IPS DF 4.7 (cell line): Measurements from ENCODE around the gene EVL.
"Not testable (repeated sequence)": the region's sequence is repeated elsewhere in the genome, so short reads cannot be mapped to it uniquely, and the experiment has no call there.

Experiments
- DNase-seq: peaks from one replicate; pipeline ENCODE4 v3.0.0-alpha.2; 2013; ENCODE audit warnings: low spot score; ENCODE audit errors: extremely low read depth

EVL gene

DNA sequence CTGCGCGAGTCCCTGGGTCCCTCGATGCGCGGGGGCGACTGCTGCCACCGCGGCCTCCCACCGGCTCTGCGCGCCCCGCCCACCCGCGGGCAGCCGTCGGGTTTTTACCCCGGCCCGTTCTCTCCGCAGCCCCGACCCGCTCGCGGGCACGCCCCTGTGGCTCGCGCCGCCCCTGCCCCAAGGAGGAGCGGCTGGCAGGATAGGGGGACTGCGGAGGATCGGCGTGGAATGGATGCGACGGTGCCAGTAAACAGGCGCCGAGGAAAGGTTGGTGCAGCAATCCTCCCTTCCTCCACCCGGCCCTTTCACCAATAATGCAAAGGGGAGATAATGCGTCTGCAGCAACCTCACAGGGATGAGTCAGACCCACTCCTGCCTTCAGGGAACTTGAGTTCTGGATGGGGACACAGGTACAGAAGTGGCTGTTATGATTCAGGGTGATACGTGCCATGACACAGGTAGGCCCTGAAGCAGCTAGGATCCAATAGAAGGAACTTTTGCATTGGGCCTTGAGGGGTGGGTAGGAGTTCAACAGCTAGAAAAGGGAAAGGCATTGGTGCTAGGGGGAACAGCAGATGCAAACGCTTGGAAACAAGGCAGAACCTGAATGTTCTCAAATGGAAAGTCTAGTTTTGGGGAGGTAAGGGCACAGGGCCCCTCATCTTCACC, 94.8 kb downstream of the EVL start:
- DNase-seq, result no peak

- DNase-seq, result no peak
These were observed 95.3 kb downstream of the EVL start for GRCh38 chr14:100160534-100160916.

- no peak for DNase-seq
These were observed 100.2 kb downstream of the EVL start for GRCh38 chr14:100165376-100165775.

DNA sequence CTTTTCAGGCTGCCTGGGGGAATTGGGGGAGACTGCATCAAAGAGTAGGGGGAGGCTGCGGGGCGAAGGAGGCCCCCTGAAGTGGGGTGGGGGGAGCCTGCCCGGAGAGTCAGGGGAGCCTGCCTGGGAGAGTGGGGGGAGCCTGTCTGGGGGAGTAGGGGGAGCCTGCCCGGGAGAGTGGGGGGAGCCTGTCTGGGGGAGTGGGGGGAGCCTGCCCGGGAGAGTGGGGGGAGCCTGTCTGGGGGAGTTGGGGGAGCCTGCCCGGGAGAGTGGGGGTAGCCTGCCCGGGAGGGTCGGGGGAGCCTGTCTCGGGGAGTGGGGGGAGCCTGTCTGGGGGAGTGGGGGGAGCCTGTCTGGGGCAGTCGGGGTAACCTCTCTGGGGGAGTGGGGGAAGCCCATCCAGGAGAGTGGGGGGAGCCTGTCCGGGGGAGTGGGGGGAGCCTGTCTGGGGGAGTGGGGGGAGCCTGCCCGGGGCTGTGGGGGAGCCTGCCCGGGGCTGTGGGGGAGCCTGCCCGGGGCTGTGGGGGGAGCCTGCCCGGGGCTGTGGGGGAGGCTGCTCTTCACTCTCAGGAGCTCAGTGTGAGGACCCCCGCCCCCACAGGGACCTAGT, 100.7 kb downstream of the EVL start:
- DNase-seq, result no peak

DNA sequence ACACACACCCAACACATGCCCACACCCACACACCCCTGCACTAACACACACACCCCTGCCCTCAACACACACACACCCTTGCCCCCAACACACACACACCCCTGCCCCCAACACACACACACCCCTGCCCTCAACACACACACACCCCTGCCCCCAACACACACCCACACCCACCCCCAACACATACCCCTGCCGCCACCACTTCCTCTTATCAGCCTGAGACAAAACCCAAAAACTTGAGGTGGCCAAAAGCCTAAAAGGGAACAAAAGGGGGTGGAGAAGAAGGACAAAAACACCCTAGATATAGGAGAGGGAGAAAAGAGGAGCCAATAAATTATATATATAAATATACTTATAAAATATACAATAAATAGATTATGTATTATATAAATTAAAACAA, 103.3 kb downstream of the EVL start:
- DNase-seq, result no peak

GRCh38 chr14:100170880-100171279, 105.7 kb downstream of the EVL start:
- no peak for DNase-seq

DNA sequence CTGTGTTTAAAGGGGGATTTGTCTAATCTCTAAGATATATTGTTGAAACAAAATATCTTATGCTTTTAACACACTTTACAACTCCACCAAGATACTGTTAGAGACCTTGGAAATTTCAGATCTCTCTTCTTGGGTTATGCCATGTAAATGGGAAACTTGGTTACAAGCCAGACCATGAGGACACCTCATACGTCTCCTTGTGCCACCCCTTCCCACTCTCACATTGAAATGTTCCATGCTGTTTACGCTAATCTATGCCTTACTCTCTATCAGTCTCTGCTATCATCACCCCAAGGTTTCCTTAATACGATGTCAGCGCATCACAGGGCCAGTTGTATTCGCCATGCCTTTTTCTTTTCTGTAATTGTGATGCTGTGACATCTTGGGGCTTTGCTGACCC, 107.6 kb downstream of the EVL start:
- no peak for DNase-seq

DNA sequence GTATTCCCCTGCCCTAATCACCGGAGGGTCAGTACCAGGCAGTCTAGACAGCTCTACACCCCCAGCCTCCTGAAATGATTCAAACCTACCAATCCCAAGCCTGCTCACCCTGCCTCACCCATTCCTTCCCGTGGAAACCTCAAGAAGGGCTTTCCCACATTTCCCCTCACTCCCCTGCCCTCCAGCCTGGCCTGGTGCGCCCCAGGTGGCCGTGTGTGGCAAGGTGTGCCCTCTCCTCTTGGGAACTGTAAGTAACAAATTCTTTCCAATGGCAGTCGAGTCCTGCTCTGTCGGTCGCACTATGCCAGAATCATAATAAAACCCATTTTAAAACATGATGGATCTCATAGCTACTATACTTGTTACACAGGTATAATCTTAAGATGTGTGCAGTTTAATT, 108.1 kb downstream of the EVL start:
- DNase-seq, result no peak

DNA sequence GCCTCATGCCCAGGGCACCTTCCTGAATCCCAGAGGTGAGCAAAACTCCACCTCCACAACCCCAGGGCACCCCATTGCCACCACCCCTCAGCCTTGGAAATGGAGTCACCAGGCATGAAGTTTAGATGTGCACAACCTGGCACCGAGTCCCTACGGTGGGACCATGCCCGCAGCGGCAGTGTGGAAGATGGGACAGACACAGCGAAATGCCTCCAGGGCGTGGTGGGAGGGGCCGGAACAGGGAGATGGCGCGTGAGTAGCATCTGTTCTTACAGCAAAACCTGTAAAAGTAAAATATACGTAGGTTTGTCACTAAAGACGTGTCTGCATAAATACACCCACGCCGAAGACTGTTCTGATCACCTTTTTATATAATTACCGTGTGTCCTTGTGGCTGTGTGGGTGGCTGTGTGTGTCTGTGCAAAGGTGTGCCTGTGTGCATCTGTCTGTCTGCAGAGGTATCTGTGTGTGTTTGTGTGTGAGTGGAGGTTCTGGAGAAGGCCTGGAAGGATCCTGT, 111.6 kb downstream of the EVL start:
- DNase-seq, result no peak

DNA sequence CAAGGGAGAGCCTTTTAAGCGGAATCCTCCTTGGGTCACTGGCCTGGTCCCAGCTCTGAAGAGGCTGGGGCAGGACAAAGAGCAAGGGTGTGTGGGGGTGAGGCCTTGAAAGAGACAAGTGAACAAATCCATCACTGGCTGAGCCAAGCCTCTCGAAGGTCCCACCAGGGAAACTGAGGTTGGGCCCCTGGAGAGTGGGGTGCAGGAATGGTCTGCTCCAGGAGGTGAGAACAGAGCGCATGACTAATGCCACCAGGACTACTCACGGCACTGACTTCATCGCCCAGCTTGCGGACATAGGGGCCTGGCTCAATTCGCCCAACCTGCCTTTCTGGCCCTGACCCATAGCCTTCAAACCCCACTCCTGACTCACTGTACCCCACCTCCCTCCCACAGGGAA, 113.5 kb downstream of the EVL start:
- no peak for DNase-seq

DNA sequence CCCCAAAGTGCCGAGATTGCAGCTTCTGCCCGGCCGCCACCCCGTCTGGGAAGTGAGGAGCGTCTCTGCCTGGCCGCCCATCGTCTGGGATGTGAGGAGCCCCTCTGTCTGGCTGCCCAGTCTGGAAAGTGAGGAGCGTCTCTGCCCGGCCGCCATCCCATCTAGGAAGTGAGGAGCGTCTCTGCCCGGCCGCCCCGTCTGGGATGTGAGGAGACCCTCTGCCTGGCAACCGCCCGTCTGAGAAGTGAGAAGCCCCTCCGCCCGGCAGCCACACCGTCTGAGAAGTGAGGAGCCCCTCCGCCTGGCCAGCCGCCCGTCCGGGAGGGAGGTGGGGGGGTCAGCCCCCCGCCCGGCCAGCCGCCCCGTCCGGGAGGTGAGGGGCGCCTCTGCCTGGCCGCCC, 115.4 kb downstream of the EVL start:
- not testable (repeated sequence) for DNase-seq

GRCh38 chr14:100181876-100182551, 116.8 kb downstream of the EVL start:
- not testable (repeated sequence) for DNase-seq

- no peak for DNase-seq
These were observed 122.1 kb downstream of the EVL start for GRCh38 chr14:100187247-100187833.

DNA sequence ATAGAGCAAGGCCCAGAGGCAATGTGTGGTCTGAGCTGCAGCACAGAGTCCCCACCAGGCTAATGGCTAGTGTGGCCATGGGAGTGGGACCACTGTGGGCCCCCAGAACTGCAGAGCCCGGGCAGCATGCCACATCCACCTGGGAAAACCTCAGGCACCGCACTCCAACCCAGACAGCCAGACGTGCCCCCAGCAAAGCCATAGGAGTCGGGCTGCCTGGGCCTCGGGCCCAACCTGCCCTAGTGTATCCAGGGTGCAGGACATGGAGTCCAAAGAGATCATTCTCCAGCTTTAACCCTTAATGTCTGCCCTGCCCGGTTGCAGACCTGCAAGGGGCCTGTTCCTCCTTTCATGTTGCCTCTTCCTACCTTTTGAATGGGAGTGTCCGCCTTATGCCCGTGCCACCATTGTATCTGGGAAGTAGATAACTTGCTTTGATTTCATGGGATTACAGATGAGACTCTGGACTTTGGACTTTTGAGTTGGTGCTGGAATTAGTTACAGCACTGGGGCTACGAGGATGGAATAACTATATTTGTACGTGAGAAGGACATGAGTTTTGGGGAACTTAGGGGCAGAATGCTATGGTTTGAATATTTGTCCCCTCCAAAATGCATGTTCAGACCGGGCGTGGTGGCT, 123.3 kb downstream of the EVL start:
- DNase-seq, result no peak

DNA sequence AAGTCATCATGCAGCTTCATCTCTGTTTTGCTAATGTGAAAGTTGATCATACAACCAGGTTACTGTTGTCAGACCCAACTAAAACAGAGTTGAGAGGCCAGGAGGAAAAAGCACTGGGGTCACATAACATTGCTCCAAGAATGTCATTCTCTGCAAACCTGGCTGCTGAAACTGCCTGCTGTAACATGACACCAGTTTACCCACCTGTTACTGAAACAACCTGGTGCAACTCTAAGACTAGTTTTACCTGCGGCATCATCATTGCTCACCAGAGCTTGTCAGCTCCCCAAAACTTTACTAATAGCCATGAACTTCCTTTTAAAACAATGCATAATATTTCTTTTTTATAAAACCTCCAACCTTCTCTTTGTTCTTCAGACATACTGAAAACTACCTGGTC, 124.9 kb downstream of the EVL start:
- DNase-seq, result no peak

GRCh38 chr14:100191584-100192249, 126.5 kb downstream of the EVL start:
- DNase-seq, result no peak

DNA sequence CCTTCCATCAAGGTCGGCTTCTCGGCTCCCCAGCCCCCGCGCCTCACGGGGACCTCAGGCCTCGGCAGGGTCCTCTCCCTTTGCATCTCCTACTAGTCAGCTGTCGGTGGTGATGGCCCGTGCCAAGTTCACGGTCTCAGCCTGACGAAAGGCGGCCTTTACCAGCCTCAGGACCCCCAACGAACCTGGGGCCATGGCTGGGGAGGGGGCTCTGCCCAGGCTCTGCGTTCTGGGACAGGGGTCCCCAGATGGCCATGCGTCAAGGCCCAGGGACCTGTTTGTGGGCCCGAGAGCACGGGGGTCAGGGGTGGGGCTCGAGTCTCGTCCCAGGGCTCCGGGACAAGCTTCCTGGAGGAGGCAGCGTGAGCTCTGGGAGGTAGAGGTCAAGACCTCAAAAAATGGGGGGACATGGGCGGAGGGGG, 127.0 kb downstream of the EVL start:
- DNase-seq, result no peak

- peak; percentile 90 for DNase-seq
These were observed 127.6 kb downstream of the EVL start for GRCh38 chr14:100192672-100193416.
